ENCODE results near the gene CXXC5.

DNA sequence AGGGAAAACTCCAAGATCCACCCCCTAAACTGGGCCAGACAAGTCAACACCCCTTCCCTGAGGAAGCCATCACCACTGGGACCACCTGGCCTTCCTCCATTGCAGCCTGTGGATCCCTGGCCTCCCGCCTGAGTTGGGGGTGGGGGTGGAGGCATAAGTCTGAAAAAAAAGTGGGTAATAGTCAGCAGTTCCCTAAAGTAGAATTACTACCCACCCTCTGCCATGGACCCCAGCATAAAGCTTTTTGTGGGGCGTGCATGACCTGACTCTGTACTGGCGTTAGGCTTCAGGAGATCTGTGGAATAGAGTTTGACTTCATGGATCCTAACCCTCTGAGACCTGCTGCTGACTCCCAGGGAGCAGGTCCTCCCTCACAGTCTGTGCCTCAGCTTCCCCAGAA lies 2.0 kb upstream of the CXXC5 start:
- no peak for TF ChIP-seq POLR2A (IDR thresholded peaks at IDR 0.05)
- TF ChIP-seq CTCF (IDR thresholded peaks at IDR 0.05), result no peak
- no peak for TF ChIP-seq POLR2AphosphoS5 (IDR thresholded peaks at IDR 0.05)
